GM12864 (cell line): ENCODE results near the gene PRELID1.

Experiments used
- DNase-seq: peaks from one replicate; pipeline ENCODE4 v3.0.0-alpha.2; 2011; ENCODE audit warnings: low read depth
- H3K4me3 ChIP-seq: 2 replicates; pipeline ENCODE4 v1.5.1; 2011; ENCODE audit warnings: mild to moderate bottlenecking, low read depth, low read length, control low read depth
- TF ChIP-seq, protein P1 (sequence below): IDR thresholded peaks from 2 replicates; pipeline ENCODE4 v1.5.1; 2011; ENCODE audit warnings: low read depth, mild to moderate bottlenecking, moderate library complexity, low read length, control low read depth, inconsistent platforms; ENCODE audit errors: missing control alignments

The PRELID1 gene

DNA sequence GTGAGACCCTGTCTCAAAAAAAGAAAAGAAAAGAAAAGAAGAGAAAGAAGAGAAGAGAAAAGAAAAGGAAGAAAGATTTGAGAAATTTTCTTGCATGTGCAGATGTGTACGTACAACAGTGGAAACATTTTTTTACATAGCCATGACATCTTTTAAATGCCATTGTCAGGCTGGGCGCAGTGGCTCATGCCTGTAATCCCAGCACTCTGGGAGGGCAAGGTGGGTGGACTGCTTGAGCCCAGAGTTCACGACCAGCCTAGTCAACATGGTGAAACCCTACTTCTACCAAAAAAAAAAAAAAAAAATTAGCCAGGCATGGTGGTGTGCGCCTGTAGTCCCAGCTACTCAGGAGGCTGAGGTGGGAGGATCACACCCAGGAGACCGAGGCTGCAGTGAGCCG lies 41.3 kb downstream of the PRELID1 start:
- no peak for DNase-seq
- TF ChIP-seq, protein P1, sequence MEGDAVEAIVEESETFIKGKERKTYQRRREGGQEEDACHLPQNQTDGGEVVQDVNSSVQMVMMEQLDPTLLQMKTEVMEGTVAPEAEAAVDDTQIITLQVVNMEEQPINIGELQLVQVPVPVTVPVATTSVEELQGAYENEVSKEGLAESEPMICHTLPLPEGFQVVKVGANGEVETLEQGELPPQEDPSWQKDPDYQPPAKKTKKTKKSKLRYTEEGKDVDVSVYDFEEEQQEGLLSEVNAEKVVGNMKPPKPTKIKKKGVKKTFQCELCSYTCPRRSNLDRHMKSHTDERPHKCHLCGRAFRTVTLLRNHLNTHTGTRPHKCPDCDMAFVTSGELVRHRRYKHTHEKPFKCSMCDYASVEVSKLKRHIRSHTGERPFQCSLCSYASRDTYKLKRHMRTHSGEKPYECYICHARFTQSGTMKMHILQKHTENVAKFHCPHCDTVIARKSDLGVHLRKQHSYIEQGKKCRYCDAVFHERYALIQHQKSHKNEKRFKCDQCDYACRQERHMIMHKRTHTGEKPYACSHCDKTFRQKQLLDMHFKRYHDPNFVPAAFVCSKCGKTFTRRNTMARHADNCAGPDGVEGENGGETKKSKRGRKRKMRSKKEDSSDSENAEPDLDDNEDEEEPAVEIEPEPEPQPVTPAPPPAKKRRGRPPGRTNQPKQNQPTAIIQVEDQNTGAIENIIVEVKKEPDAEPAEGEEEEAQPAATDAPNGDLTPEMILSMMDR = no peak
- no peak overlapping the region for H3K4me3 ChIP-seq

DNA sequence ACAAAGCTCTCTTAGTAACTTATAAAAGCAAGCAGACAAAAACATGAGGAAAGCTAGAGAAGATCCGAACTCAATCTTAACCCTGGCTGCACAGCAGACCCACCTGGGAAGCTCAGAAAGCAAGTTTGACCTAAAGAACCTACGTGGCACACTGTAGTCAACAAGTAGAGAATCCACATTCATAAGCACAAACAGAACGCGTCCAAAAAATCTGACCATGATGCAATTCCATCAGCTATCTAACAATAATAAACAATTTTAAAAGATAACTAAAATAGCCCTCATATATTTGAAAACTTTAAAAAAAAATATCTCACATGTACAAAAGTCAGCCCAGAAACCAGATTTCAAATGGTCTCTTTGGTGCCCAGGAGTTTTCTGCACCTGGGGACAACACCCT lies 43.2 kb downstream of the PRELID1 start:
- H3K4me3 ChIP-seq = no peak overlapping the region
- TF ChIP-seq, protein P1 = no peak
- no peak for DNase-seq

DNA sequence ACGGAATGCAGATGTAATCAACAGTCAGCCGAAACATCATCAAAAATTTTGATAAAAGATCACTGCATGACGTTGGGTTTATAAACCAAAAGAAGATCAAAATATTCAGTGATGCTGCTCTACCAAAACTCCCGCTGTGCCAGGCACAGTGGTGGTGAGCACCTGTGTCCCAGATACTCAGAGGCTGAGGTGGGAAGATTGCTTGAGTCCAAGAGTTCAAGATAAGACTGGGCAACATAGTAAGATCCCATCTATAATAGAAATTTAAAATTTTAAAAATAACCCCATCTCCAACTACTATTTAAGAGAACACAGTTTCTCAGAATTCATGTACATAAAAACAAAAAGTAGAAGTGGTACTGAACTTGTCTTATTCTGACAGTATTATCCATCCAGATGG lies 44.1 kb downstream of the PRELID1 start:
- DNase-seq = no peak
- H3K4me3 ChIP-seq = no peak overlapping the region
- TF ChIP-seq, protein P1 = no peak

DNA sequence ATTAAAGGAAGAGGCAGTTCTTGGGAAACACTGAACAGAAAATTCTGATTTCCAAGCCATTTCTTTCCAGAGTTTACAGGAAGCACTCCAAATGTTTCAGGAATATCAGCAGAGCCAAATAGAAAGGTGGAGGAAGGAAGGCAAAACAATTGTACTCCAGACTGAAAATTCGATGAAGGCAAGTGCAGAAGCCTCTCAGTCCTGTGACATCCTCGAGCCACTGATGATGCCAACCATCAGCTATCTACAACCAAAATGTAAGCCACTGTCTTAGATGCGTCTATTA lies 45.7 kb downstream of the PRELID1 start:
- DNase-seq = no peak
- H3K4me3 ChIP-seq = no peak overlapping the region; the same call in 1 of the 2 replicates
- TF ChIP-seq, protein P1 = no peak

DNA sequence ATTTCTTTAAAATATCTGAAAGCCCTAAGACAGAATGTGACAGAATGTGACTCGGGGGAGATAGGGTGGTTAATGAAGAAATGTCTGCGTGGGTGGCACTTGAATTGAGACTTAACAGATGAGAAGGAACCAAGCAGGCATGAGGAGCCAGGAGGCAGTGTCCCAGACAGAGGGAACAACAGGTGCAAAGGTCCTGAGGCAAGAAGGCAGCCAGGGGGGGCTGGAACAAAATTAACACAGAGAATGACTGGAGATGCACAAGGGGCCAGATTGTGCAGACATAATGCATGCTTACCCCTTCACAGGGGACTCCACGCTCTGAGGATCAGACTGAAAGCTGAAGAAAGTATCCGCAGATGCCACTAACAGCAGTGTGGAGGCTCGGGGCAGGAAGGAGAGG lies 46.2 kb downstream of the PRELID1 start:
- no peak for DNase-seq
- H3K4me3 ChIP-seq = peak overlapping the region; percentile 97
- TF ChIP-seq, protein P1 = no peak

GRCh38 chr5:177350776-177351391 lies 47.3 kb downstream of the PRELID1 start:
- DNase-seq = no peak
- H3K4me3 ChIP-seq = peak overlapping the region; percentile 97
- TF ChIP-seq, protein P1 = no peak
